Measurements from ENCODE around the gene PDZRN4. TPM values are rescaled to one million over a fixed set of nuclear protein-coding genes. Genes with fewer than 3 reads are reported as not detected.

Gene PDZRN4
- total RNA-seq, 1 donor from 2014 or later = 0.14 TPM

DNA sequence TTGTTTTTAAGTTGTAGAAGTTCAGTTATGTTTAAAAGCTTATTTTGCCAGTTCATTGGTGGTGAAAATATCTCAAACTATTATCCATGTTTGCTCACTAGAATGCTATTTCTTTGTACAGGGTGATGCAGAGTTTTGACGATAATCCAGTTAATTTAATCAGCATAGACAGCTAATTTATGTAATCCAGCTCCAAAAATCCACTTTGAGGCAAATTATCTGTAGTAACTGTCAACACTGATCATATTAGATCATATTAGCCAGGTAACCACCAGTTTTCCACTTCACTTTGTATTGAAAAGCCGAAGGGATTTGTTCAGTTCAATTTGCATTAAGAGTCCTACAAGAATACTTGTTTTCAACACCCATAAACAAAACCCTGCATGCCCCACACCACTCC lies 378.6 kb downstream of the PDZRN4 start:
- no peak for DNase-seq
- intact Hi-C loops (cut with micrococcal nuclease) = no loop called here
- H3K36me3 ChIP-seq = no peaks in the 10 kb centered on the region

DNA sequence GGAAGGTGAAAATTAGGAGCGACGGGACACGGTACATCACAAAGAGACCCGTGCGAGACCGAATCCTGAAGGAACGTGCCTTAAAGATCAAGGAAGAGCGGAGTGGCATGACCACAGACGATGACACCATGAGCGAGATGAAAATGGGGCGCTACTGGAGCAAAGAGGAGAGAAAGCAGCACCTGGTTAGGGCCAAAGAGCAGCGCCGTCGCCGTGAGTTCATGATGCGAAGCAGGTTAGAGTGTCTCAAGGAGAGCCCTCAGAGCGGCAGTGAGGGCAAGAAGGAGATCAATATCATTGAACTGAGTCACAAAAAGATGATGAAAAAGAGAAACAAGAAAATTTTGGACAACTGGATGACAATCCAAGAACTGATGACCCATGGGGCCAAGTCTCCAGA lies 385.3 kb downstream of the PDZRN4 start:
- no peak for DNase-seq

More for the DNA sequence above, 378.6 kb downstream of the PDZRN4 start:
- Histone ChIP-seq H3K27me3 (ENCODE audit: low read depth) (no peaks in the 10 kb centered on the region), H3K9me3 (replicated peaks) (no peaks in the 10 kb centered on the region), H3K4me1 (no peaks in the 10 kb centered on the region), H3K27ac (replicated peaks) (no peak overlapping the region), H3K4me3 (no peak overlapping the region)
- TF ChIP-seq, protein P1, sequence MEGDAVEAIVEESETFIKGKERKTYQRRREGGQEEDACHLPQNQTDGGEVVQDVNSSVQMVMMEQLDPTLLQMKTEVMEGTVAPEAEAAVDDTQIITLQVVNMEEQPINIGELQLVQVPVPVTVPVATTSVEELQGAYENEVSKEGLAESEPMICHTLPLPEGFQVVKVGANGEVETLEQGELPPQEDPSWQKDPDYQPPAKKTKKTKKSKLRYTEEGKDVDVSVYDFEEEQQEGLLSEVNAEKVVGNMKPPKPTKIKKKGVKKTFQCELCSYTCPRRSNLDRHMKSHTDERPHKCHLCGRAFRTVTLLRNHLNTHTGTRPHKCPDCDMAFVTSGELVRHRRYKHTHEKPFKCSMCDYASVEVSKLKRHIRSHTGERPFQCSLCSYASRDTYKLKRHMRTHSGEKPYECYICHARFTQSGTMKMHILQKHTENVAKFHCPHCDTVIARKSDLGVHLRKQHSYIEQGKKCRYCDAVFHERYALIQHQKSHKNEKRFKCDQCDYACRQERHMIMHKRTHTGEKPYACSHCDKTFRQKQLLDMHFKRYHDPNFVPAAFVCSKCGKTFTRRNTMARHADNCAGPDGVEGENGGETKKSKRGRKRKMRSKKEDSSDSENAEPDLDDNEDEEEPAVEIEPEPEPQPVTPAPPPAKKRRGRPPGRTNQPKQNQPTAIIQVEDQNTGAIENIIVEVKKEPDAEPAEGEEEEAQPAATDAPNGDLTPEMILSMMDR (IDR thresholded peaks at IDR 0.05; ENCODE audit: borderline replicate concordance) = no peak

DNA sequence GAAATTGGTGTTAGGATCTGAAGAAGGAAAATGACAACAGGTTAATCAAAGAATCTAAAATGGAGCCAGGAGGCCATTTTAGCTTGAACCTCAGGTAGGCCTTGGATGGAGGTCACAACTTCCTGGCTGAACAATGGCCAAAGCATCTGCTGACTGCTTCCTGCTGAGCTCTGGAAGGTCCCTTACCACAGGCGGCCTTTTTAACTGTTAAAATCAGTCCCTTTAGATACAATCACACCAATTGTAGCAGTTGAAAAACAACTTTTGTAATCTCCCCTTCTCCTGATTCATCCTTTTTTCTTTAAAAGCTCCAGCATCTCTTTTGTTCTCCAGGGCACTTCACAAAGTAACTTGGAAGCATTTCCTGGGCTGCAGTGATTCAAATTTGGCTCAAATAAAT lies 388.8 kb downstream of the PDZRN4 start:
- Histone ChIP-seq H3K4me3 (no peak overlapping the region), H3K27me3 (ENCODE audit: low read depth) (no peaks in the 10 kb centered on the region), H3K9me3 (replicated peaks) (no peaks in the 10 kb centered on the region), H3K36me3 (no peaks in the 10 kb centered on the region), H3K4me1 (no peaks in the 10 kb centered on the region), H3K27ac (replicated peaks) (no peak overlapping the region)
- DNase-seq = no peak
- TF ChIP-seq, protein P1 (IDR thresholded peaks at IDR 0.05; ENCODE audit: borderline replicate concordance) = no peak
- intact Hi-C loops (cut with micrococcal nuclease) = no loop called here

More for the DNA sequence above, 385.3 kb downstream of the PDZRN4 start:
- TF ChIP-seq, protein P1 (IDR thresholded peaks at IDR 0.05; ENCODE audit: borderline replicate concordance) = no peak
- no peak overlapping the region for H3K4me3 ChIP-seq
- no peaks in the 10 kb centered on the region for H3K4me1 ChIP-seq
- no peak overlapping the region for H3K27ac ChIP-seq (replicated peaks)
- H3K9me3 ChIP-seq (replicated peaks) = no peaks in the 10 kb centered on the region
- intact Hi-C loops (cut with micrococcal nuclease) = no loop called here
- no peaks in the 10 kb centered on the region for H3K27me3 ChIP-seq (ENCODE audit: low read depth)
- no peaks in the 10 kb centered on the region for H3K36me3 ChIP-seq

DNA sequence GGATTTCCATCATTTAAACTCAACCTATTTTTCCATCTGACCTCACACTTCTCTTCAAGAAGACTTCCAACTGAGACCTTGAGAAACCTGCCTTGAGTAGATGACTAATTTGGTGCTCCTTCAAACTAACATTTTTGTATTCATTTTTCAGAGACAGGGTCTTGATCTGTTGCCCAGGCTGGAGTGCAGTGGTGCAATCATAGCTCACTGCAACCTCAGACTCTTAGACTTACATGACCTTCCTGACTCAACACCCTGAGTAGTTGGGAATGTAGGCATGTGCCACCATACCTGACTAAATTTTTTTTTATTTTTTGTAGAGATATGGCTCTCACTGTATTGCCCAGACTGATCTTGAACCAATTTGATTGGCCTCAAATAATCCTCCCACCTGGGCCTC lies 389.9 kb downstream of the PDZRN4 start:
- DNase-seq = no peak
- no peaks in the 10 kb centered on the region for H3K27me3 ChIP-seq (ENCODE audit: low read depth)
- intact Hi-C loops (cut with micrococcal nuclease) = no loop called here
- H3K4me1 ChIP-seq = no peaks in the 10 kb centered on the region
- no peaks in the 10 kb centered on the region for H3K36me3 ChIP-seq
- TF ChIP-seq, protein P1 (IDR thresholded peaks at IDR 0.05; ENCODE audit: borderline replicate concordance) = no peak
- no peak overlapping the region for H3K4me3 ChIP-seq
- H3K27ac ChIP-seq (replicated peaks) = no peak overlapping the region
- H3K9me3 ChIP-seq (replicated peaks) = no peaks in the 10 kb centered on the region

DNA sequence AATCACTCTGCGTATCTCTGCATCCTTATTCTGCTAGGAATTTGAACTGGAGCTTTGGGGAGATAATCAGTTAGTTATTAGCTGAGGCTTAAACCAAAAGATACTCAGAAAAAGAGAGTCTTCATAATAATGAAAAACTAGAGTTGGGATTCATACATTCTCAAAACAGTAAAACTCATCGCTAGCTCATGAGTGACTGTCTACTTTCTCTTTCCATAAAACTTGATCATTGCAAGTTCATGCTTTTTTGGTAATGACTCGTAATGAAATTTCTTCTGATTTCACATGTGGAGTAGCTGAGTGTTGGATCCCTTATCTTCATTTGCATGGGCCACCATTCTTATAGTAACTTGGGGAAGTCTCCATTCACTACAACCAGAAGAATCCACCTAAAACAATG lies 397.7 kb downstream of the PDZRN4 start:
- Histone ChIP-seq H3K9me3 (replicated peaks) (no peaks in the 10 kb centered on the region), H3K4me3 (no peak overlapping the region), H3K27me3 (ENCODE audit: low read depth) (no peaks in the 10 kb centered on the region), H3K36me3 (no peaks in the 10 kb centered on the region), H3K27ac (replicated peaks) (no peak overlapping the region), H3K4me1 (no peaks in the 10 kb centered on the region)
- DNase-seq = no peak
- intact Hi-C loops (cut with micrococcal nuclease) = no loop called here
- TF ChIP-seq, protein P1 (IDR thresholded peaks at IDR 0.05; ENCODE audit: borderline replicate concordance) = no peak

DNA sequence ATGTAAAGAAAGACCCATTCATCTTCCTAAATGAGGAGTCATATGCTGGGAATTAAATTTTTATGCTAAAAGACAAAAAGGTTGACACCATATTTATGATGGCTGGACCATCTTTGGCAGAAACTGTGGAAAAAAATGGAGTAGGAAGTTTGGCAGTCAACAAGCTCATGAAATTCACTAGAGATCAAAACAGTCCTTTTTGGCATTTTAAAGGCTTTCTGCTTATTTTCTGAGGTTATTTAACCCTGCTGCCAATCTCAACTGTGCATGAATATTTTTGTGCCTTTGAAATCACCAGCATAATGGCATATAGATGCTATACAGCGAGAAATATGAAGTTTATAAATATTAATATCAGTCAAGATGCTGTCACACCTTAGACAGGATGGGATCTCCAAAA lies 399.5 kb downstream of the PDZRN4 start:
- Histone ChIP-seq H3K27ac (replicated peaks) (no peak overlapping the region), H3K4me1 (no peaks in the 10 kb centered on the region), H3K9me3 (replicated peaks) (no peaks in the 10 kb centered on the region), H3K27me3 (ENCODE audit: low read depth) (no peaks in the 10 kb centered on the region), H3K36me3 (no peaks in the 10 kb centered on the region), H3K4me3 (no peak overlapping the region)
- intact Hi-C loops (cut with micrococcal nuclease) = no loop called here
- TF ChIP-seq, protein P1 (IDR thresholded peaks at IDR 0.05; ENCODE audit: borderline replicate concordance) = no peak
- no peak for DNase-seq

All from left ventricle myocardium inferior (tissue), 1 donor.